PC-9 (cell line): ENCODE data around the gene CENPC. TPM values are rescaled to one million over a fixed set of nuclear protein-coding genes. Genes with fewer than 3 reads are reported as not detected.
"Not testable (repeated sequence)": the region's sequence is repeated elsewhere in the genome, so short reads cannot be mapped to it uniquely, and the experiment has no call there.

Experiments
- BruUV-seq: library from RNA; stranded (reverse); fragments of 400-500 nt; replicated peaks from 2 replicates; lab custom pipeline; 2021; lab: Mats Ljungman, UMichigan
- CTCF ChIA-PET: fragments of 300-600 bp; sonication (Branson Sonifier 250); formaldehyde crosslinking; loops from one replicate; lab custom pipeline; 2022; ENCODE audit warnings: antibody characterized with exemption; lab: Charles Lee
- POLR2A ChIA-PET: fragments of 300-600 bp; sonication (Branson Sonifier 250); formaldehyde crosslinking; loops from one replicate; lab custom pipeline; 2022; ENCODE audit warnings: antibody characterized with exemption; ENCODE audit not compliant: unreplicated experiment; lab: Charles Lee
- DNase-seq, 2 experiments: peaks; one replicate each; pipeline versions ENCODE4 v3.0.0 to v3.0.0-alpha.2; 2015 to 2022; ENCODE audit warnings: mixed read lengths in 1 of 2
- H2AFZ ChIP-seq: fragments of 200-600 bp; sonication (generic); 2 replicates; pipeline ENCODE4 v1.8.1; 2017; ENCODE audit warnings: antibody characterized with exemption
- H3F3A ChIP-seq: fragments of 200-600 bp; sonication (generic); 2 replicates; pipeline ENCODE4 v1.8.1; 2017; ENCODE audit warnings: antibody characterized with exemption, mild to moderate bottlenecking, low read depth; ENCODE audit not compliant: insufficient read depth
- H3K27ac ChIP-seq: fragments of 200-600 bp; sonication (generic); 2 replicates; pipeline ENCODE4 v1.6.1; 2016; ENCODE audit warnings: mixed run types
- H3K27me3 ChIP-seq: fragments of 200-600 bp; sonication (generic); 2 replicates; pipeline ENCODE4 v1.6.1; 2016; ENCODE audit warnings: low read depth, mixed run types; ENCODE audit not compliant: insufficient read depth
- H3K36me3 ChIP-seq: fragments of 200-600 bp; sonication (generic); 2 replicates; pipeline ENCODE4 v1.6.1; 2016; ENCODE audit warnings: low read depth, mixed run types
- H3K4me1 ChIP-seq: fragments of 200-600 bp; sonication (generic); replicated peaks from 2 replicates; pipeline ENCODE4 v1.6.1; 2016; ENCODE audit warnings: mixed run types; ENCODE audit not compliant: insufficient read depth
- H3K4me2 ChIP-seq: fragments of 200-600 bp; sonication (generic); 2 replicates; pipeline ENCODE4 v1.6.1; 2017; ENCODE audit warnings: mixed run types
- H3K4me3 ChIP-seq: fragments of 200-600 bp; sonication (generic); 2 replicates; pipeline ENCODE4 v1.6.1; 2016; ENCODE audit warnings: mixed run types
- H3K79me2 ChIP-seq: fragments of 200-600 bp; sonication (generic); 2 replicates; pipeline ENCODE4 v1.6.1; 2017; ENCODE audit warnings: low read depth, mixed run types
- H3K9me2 ChIP-seq: fragments of 200-600 bp; sonication (generic); 2 replicates; pipeline ENCODE4 v1.8.1; 2017; ENCODE audit warnings: mild to moderate bottlenecking; ENCODE audit not compliant: insufficient read depth
- H3K9me3 ChIP-seq: fragments of 200-600 bp; sonication (generic); 2 replicates; pipeline ENCODE4 v1.8.1; 2016; ENCODE audit warnings: low read depth; ENCODE audit not compliant: insufficient read depth
- H4K20me1 ChIP-seq: fragments of 200-600 bp; sonication (generic); 2 replicates; pipeline ENCODE4 v1.8.1; 2017; ENCODE audit not compliant: insufficient read depth
- CTCF ChIP-seq: fragments of 200-600 bp; sonication (generic); conservative IDR thresholded peaks from 2 replicates; pipeline ENCODE4 v1.6.1; 2017; ENCODE audit warnings: mixed run types, antibody characterized with exemption, mild to moderate bottlenecking, moderate library complexity
- EZH2 ChIP-seq: fragments of 200-600 bp; sonication (generic); IDR thresholded peaks from 2 replicates; pipeline ENCODE4 v1.8.0; 2017; ENCODE audit warnings: antibody characterized with exemption, low read depth
- intact Hi-C: fragments of 100-400 bp; cut with micrococcal nuclease; formaldehyde crosslinking; loops from one replicate; pipeline ENCODE4 v1.10.0; 2022; ENCODE audit not compliant: unreplicated experiment
- total RNA-seq: library from RNA; stranded (reverse); gene quantifications from 2 replicates; pipeline ENCODE4 v1.2.3, GENCODE V29; 2021

The CENPC gene
- total RNA-seq, 1 experiment from 2014 or later, result 14.2 TPM

- TF ChIP-seq EZH2 (no peak), CTCF (no peak)
- Histone ChIP-seq H3K27me3 (no peaks in the 10 kb centered on the region), H3K4me2 (no peak overlapping the region), H3K4me1 (no peaks in the 10 kb centered on the region), H3K27ac (no peak overlapping the region), H3F3A (no peaks in the 10 kb centered on the region), H3K79me2 (no peaks in the 10 kb centered on the region), H2AFZ (no peak overlapping the region), H3K9me3 (no peaks in the 10 kb centered on the region), H3K9me2 (no peaks in the 10 kb centered on the region), H3K36me3 (no peaks in the 10 kb centered on the region), H4K20me1 (no peaks in the 10 kb centered on the region), H3K4me3 (no peak overlapping the region)
- BruUV-seq, result no TSS peak
- DNase-seq, result no peak
- intact Hi-C loops, result no loop called here
- ChIA-PET POLR2A (no interaction called here), CTCF (no interaction called here)
Measured at GRCh38 chr4:67556436-67556835, 11.1 kb upstream of the CENPC start.

- no peaks in the 10 kb centered on the region for H3K27me3 ChIP-seq
- no TSS peak for BruUV-seq
- CTCF ChIA-PET, result no interaction called here
Measured at GRCh38 chr4:67555447-67555846, 10.1 kb upstream of the CENPC start.

GRCh38 chr4:67554096-67554495, 8.8 kb upstream of the CENPC start:
- Histone ChIP-seq H3K9me2 (no peaks in the 10 kb centered on the region), H3K36me3 (no peaks in the 10 kb centered on the region), H2AFZ (no peak overlapping the region), H3K4me1 (no peaks in the 10 kb centered on the region), H3K9me3 (no peaks in the 10 kb centered on the region), H3K27ac (no peak overlapping the region), H3F3A (no peaks in the 10 kb centered on the region), H3K79me2 (no peaks in the 10 kb centered on the region), H3K4me2 (no peak overlapping the region), H4K20me1 (no peaks in the 10 kb centered on the region), H3K27me3 (no peaks in the 10 kb centered on the region), H3K4me3 (no peak overlapping the region)
- ChIA-PET CTCF (no interaction called here), POLR2A (no interaction called here)
- intact Hi-C loops, result no loop called here
- TF ChIP-seq CTCF (no peak), EZH2 (no peak)
- DNase-seq, result no peak
- BruUV-seq, result no TSS peak

More at GRCh38 chr4:67555447-67555846, 10.1 kb upstream of the CENPC start:
- Histone ChIP-seq H3K9me2 (no peaks in the 10 kb centered on the region), H3K79me2 (no peaks in the 10 kb centered on the region), H3K27ac (no peak overlapping the region), H3K4me3 (no peak overlapping the region), H3K9me3 (no peaks in the 10 kb centered on the region), H3K36me3 (no peaks in the 10 kb centered on the region), H3K4me2 (no peak overlapping the region), H4K20me1 (no peaks in the 10 kb centered on the region), H3F3A (no peaks in the 10 kb centered on the region), H3K4me1 (no peaks in the 10 kb centered on the region), H2AFZ (no peak overlapping the region)
- POLR2A ChIA-PET, result no interaction called here
- intact Hi-C loops, result no loop called here
- TF ChIP-seq CTCF, result no peak
- TF ChIP-seq EZH2, result no peak
- DNase-seq, result no peak

- H4K20me1 ChIP-seq, H3F3A ChIP-seq, H3K27ac ChIP-seq, H3K4me2 ChIP-seq, DNase-seq, H3K36me3 ChIP-seq, H3K9me3 ChIP-seq, H3K4me1 ChIP-seq, H3K27me3 ChIP-seq, H3K4me3 ChIP-seq, H3K9me2 ChIP-seq, H3K79me2 ChIP-seq, H2AFZ ChIP-seq, POLR2A ChIA-PET, intact Hi-C loops, BruUV-seq: not testable (repeated sequence)
- CTCF ChIA-PET, result interaction anchor here (0.6 kb wide), 1 partner anchor 196 kb away, joined by 3 read pairs; no protein-coding TSS in a partner anchor
Measured at GRCh38 chr4:67552146-67552792, 7.0 kb upstream of the CENPC start.
